Naive thymus-derived CD8-positive, alpha-beta T cell (primary cell): Measurements from ENCODE around the gene BMP7. TPM values are rescaled to one million over a fixed set of nuclear protein-coding genes. Genes with fewer than 3 reads are reported as not detected.

Source experiments
- ATAC-seq, 2 donors: fragments of 150-1000 bp; cut with Tn5 transposase in 1 of 2; sonication (Bioruptor Pico), chemical (Tn5 transposase) in 1 of 2; 1 replicate in 1 of 2; 2 replicates in 1 of 2; pipeline ENCODE4 v1.10.0; 2021; ENCODE audit warnings: mild to moderate bottlenecking in 2 of 2, moderate library complexity in 2 of 2
- POLR2A ChIA-PET: fragments of 350-600 bp; sonication (Branson Sonifier 250); formaldehyde crosslinking; loops from one replicate; lab custom pipeline; 2021; ENCODE audit warnings: antibody characterized with exemption; lab: Charles Lee
- DNase-seq, 10 donors: peaks; one replicate each; pipeline versions ENCODE4 v3.0.0 to v3.0.0-alpha.2; 2020 to 2022
- H3K27ac Mint-ChIP-seq, 10 donors: one replicate each; pipeline ENCODE4 v1.8.0; 2020 to 2022; ENCODE audit warnings: mild to moderate bottlenecking in 10 of 10, mixed read lengths in 10 of 10, moderate library complexity in 4 of 10, inconsistent platforms in 1 of 10
- H3K27me3 Mint-ChIP-seq, 5 donors: one replicate each; pipeline ENCODE4 v1.8.0; 2021 to 2022; ENCODE audit warnings: mixed read lengths in 5 of 5
- H3K36me3 Mint-ChIP-seq, 3 donors: one replicate each; pipeline ENCODE4 v1.8.0; 2020 to 2022; ENCODE audit warnings: mixed read lengths in 3 of 3, mild to moderate bottlenecking in 2 of 3, inconsistent platforms in 1 of 3
- H3K4me1 Mint-ChIP-seq, 4 donors: one replicate each; pipeline ENCODE4 v1.8.0; 2021 to 2022; ENCODE audit warnings: mixed read lengths in 4 of 4
- H3K4me3 Mint-ChIP-seq, 10 donors: one replicate each; pipeline ENCODE4 v1.8.0; 2020 to 2022; ENCODE audit warnings: mild to moderate bottlenecking in 10 of 10, mixed read lengths in 10 of 10, moderate library complexity in 6 of 10, inconsistent platforms in 1 of 10
- H3K9me3 Mint-ChIP-seq, 9 donors: one replicate each; pipeline ENCODE4 v1.8.0; 2020 to 2022; ENCODE audit warnings: mixed read lengths in 9 of 9, mild to moderate bottlenecking in 3 of 9, inconsistent platforms in 1 of 9, moderate library complexity in 1 of 9
- polyA plus RNA-seq, 3 donors: library from polyadenylated mRNA; unstranded; fragments of 300-500 nt; fragmentation: Illumina TruSeq; gene quantifications; one replicate each; pipeline ENCODE4 v1.2.3, GENCODE V29; 2021
- total RNA-seq, 8 experiments: library from RNA in 2 of 8; stranded (reverse) in 2 of 8; gene quantifications; one replicate each; pipeline ENCODE4 v1.2.3 and lab custom pipeline; 2021 to 2026

BMP7 gene
- total and polyA plus RNA-seq, 5 experiments from 2014 or later = not detected

DNA sequence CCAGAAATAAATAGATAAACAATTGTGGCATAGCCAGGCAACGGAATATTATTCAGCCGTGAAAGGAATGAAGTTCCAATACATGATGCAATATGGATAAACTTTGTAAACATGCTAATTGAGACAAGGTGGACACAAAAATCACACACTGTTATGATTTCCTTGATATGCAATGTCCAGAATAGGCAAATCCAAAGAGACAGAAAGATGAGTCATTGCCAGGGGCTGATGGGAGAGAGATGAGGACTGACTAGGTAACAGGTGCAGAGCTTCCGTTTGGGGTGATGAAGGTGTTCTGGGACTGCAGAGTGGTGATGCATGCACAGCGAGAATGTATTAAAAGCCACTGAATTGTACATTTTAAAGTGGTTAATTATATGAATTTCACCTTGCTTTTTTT, 32.0 kb upstream of the BMP7 start:
- peak overlapping the region in 1 of 10 donors; percentile 2 for H3K27ac Mint-ChIP-seq
- POLR2A ChIA-PET = no interaction called here
- no peak overlapping the region for H3K4me3 Mint-ChIP-seq
- H3K4me1 Mint-ChIP-seq = no peaks in the 10 kb centered on the region
- H3K27me3 Mint-ChIP-seq = peaks cover 0 to 33% (median 10%) of the 10 kb centered on the region in 5 donors
- ATAC-seq (no peak), DNase-seq (no peak)
- H3K36me3 Mint-ChIP-seq = no peaks in the 10 kb centered on the region
- H3K9me3 Mint-ChIP-seq = no peaks in the 10 kb centered on the region

DNA sequence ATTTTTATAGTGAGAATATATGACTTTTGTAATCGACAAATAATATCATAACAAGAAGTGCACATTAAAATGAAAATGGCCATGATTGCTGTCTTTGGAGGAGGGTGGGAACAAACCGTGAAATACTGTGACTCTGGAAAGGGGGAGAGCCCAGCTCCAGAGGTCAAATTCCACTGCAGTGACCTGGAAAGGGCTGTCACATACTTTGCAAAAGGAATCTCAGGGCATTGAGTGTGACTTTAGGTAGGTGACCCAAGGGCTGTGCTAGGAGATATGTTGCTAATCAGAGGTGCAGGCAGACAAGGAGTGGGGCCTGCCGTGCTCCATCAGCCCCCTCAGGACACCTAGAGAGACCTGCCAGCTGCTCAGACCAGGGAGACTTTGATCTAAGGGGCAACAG, 28.1 kb upstream of the BMP7 start:
- POLR2A ChIA-PET = no interaction called here
- DNase-seq = no peak
- no peak for ATAC-seq
- H3K9me3 Mint-ChIP-seq = no peaks in the 10 kb centered on the region
- H3K27ac Mint-ChIP-seq = no peak overlapping the region
- no peaks in the 10 kb centered on the region for H3K36me3 Mint-ChIP-seq
- no peak overlapping the region for H3K4me3 Mint-ChIP-seq
- H3K27me3 Mint-ChIP-seq = peaks cover 15 to 54% (median 26%) of the 10 kb centered on the region in 5 donors
- H3K4me1 Mint-ChIP-seq = peaks cover 0 to 1% (median 0%) of the 10 kb centered on the region in 4 donors

DNA sequence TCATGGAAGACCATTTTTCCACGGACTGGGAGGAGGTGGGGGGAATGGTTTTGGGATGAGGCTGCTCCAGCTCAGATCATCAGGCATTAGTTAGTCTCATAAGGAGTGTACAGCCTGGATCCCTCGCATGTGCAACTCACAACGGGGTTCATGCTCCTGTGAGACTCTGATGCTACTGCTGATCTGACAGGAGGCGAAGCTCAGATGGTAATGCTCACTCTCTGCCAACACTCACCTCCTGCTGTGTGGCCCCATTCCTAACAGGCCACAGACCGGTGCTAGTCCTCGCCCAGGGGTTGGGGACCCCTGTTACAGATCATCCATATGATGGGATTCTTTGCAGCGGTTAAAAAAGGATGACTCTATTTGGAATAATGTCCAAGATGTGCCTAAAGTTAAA, 27.6 kb upstream of the BMP7 start:
- POLR2A ChIA-PET = no interaction called here
- peaks cover 0 to 1% (median 0%) of the 10 kb centered on the region in 4 donors for H3K4me1 Mint-ChIP-seq
- no peak overlapping the region for H3K27ac Mint-ChIP-seq
- no peaks in the 10 kb centered on the region for H3K36me3 Mint-ChIP-seq
- no peaks in the 10 kb centered on the region for H3K9me3 Mint-ChIP-seq
- ATAC-seq (no peak), DNase-seq (no peak)
- H3K4me3 Mint-ChIP-seq = no peak overlapping the region
- H3K27me3 Mint-ChIP-seq = peaks cover 15 to 56% (median 26%) of the 10 kb centered on the region in 5 donors

DNA sequence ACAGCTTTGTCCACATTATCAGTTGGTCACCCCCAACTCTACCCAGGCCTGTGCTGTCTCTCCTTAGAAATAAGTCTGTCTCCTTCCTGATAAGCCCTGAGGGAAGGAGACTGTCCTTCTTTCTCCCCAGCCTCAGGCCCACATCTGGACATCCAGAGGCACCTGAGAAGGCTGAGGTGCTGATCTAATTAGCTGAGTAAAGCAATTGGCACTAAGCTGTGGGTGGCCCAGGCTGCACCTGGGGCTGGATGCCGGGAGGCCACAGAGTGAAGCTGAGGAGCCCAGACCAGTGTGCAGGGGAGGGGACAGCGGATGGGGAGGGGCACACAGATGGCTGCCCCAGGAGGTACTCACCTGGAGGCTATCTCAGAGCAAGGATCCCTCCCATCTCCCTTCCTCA, 26.2 kb upstream of the BMP7 start:
- no peak for DNase-seq
- H3K4me1 Mint-ChIP-seq = peaks cover 0 to 2% (median under 1%) of the 10 kb centered on the region in 4 donors
- H3K4me3 Mint-ChIP-seq = no peak overlapping the region
- H3K27me3 Mint-ChIP-seq = peaks cover 21 to 57% (median 35%) of the 10 kb centered on the region in 5 donors
- H3K9me3 Mint-ChIP-seq = no peaks in the 10 kb centered on the region
- no peak for ATAC-seq
- H3K36me3 Mint-ChIP-seq = no peaks in the 10 kb centered on the region
- POLR2A ChIA-PET = no interaction called here
- H3K27ac Mint-ChIP-seq = no peak overlapping the region

DNA sequence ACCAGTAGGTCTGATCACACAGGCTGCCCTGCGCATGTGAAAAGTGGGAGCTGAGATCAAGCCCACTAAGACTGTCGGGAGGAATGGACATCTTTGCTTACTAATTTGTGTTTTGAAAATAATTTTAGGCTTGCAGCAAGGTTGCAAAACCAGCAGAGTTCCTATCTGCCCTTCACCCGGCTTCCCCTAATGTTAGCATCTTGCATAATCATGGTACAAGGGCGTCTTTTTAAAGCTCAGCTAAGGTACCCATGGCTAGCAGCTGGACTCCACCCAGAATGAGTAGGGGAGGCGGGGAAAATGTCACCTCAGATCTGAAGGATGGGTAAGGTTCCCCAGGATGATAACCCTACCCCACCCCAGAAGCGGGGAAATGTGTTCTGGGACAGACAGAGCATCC, 25.3 kb upstream of the BMP7 start:
- Mint-ChIP-seq H3K27ac (no peak overlapping the region), H3K36me3 (no peaks in the 10 kb centered on the region), H3K9me3 (no peaks in the 10 kb centered on the region), H3K27me3 (peaks cover 27 to 66% (median 43%) of the 10 kb centered on the region in 5 donors), H3K4me3 (no peak overlapping the region), H3K4me1 (peaks cover 0 to 2% (median under 1%) of the 10 kb centered on the region in 4 donors)
- no peak for ATAC-seq
- POLR2A ChIA-PET = no interaction called here
- no peak for DNase-seq

DNA sequence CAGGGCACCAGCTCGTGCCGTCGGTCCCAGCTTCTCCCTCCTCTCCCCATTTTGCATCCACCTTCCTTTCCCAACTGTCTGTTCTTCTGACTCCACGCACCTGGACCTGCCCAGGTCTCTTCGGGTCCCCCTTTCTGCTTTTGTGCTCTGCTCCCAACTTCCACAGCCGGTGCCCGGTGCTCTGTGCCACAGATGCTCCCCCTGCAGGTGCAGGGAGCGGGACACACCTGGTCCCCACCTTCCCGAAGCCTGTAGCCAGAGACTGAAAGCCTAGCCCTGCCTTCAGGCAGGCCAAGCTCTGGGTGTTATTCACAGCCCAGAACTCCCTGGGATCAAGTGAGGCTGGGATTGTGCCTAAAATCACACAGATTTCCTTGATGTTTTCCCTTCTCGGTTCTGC, 24.6 kb upstream of the BMP7 start:
- H3K27me3 Mint-ChIP-seq = peaks cover 31 to 73% (median 47%) of the 10 kb centered on the region in 5 donors
- H3K4me1 Mint-ChIP-seq = peaks cover 0 to 2% (median under 1%) of the 10 kb centered on the region in 4 donors
- POLR2A ChIA-PET = no interaction called here

DNA sequence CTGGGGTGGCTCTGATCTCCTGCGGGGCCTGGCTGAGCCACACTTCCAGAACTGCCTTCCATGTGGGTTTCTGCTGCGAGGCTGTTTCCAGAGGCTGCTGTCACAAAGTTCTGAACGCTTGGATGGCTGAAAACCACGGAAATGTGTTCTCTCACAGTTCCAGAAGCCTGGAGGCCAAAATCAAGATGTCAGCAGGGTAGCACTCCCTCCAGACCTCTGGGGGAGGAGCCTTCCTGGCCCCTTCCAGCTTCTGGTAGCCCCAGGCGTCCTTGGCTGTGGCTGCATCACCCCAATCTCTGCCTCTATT, 23.7 kb upstream of the BMP7 start:
- H3K4me3 Mint-ChIP-seq = no peak overlapping the region
- H3K36me3 Mint-ChIP-seq = no peaks in the 10 kb centered on the region
- H3K27me3 Mint-ChIP-seq = peaks cover 31 to 76% (median 48%) of the 10 kb centered on the region in 5 donors
- POLR2A ChIA-PET = no interaction called here
- H3K27ac Mint-ChIP-seq = no peak overlapping the region
- H3K9me3 Mint-ChIP-seq = no peaks in the 10 kb centered on the region
- DNase-seq = no peak
- ATAC-seq = no peak
- peaks cover 0 to 2% (median under 1%) of the 10 kb centered on the region in 4 donors for H3K4me1 Mint-ChIP-seq

More for the DNA sequence above, 24.6 kb upstream of the BMP7 start:
- H3K27ac Mint-ChIP-seq = no peak overlapping the region
- no peak for ATAC-seq
- no peaks in the 10 kb centered on the region for H3K9me3 Mint-ChIP-seq
- no peaks in the 10 kb centered on the region for H3K36me3 Mint-ChIP-seq
- DNase-seq = no peak
- H3K4me3 Mint-ChIP-seq = no peak overlapping the region

DNA sequence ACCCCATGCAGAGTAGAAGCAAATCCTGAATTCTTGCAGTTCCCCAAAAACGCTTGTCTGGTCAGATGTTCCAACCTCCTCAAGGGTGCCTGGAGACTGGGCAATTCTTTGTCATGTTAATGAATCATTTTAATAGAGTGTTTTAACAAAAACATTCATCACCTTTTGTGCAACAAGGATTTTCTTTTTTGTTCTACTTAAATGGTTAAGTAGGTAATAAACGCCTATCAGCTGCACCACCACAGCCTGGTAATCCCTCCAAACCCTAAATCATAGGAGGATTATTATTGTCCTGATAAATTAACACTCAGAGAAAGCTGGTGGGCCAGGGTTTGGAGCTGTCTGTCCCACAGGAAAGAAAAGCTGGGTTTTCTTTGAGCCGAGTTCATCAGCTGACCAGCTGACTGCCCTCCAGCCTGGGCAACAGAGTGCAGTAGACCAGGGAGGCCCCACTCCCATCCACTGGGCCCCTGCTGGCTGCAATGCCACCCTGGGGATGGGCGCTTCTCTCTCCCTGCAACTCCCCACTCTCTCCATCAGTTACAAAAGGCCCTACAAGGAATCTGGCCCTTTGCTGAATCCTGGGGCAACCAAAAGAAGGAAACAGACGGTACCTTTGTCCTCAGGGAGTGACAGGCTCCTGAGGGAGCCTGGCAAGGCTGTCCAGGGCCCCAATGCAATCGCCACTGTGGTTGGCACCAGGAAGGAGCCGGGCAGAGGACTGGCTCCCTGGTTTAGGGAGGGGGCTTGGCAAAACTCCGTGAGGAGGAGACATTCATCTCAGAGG, 23.1 kb upstream of the BMP7 start:
- ATAC-seq = no peak
- Mint-ChIP-seq H3K4me3 (no peak overlapping the region), H3K9me3 (no peaks in the 10 kb centered on the region), H3K27me3 (peaks cover 31 to 76% (median 48%) of the 10 kb centered on the region in 5 donors), H3K27ac (no peak overlapping the region), H3K36me3 (no peaks in the 10 kb centered on the region), H3K4me1 (peaks cover 0 to 2% (median under 1%) of the 10 kb centered on the region in 4 donors)
- POLR2A ChIA-PET = no interaction called here
- DNase-seq = no peak

DNA sequence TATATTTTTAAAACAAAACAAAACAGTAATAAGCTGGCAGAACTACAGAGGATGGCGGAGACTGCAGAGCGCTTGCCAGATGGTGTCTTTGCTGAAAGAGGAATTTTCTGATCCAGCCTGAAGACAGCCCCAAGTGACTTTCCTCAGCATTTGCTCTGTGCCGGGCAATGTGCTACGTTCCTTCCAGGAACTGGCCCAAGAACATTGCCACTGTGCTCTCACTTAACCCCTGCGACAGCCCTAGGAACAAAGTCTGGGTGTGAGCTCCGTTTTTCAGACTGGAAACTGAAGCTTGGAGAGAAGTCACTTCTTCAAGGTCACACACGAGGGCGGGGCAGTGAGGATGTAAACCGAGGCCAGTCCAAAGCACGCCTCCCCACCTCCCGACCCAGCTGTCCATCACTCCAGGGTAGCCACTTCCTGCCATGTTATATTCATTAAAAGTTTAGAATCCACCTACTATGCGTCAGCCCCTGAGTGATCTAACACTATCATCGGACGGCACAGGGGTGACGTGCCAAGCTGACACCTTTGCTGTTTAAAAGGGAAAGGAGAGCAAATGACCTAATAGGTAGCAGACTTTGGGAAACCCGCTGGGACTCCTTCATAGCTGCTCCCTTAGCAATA, 22.3 kb upstream of the BMP7 start:
- DNase-seq (no peak), ATAC-seq (no peak)
- peaks cover 32 to 80% (median 54%) of the 10 kb centered on the region in 5 donors for H3K27me3 Mint-ChIP-seq
- peaks cover 0 to 2% (median under 1%) of the 10 kb centered on the region in 4 donors for H3K4me1 Mint-ChIP-seq
- no peaks in the 10 kb centered on the region for H3K9me3 Mint-ChIP-seq
- no peak overlapping the region for H3K27ac Mint-ChIP-seq
- no peak overlapping the region for H3K4me3 Mint-ChIP-seq
- POLR2A ChIA-PET = no interaction called here
- H3K36me3 Mint-ChIP-seq = no peaks in the 10 kb centered on the region

DNA sequence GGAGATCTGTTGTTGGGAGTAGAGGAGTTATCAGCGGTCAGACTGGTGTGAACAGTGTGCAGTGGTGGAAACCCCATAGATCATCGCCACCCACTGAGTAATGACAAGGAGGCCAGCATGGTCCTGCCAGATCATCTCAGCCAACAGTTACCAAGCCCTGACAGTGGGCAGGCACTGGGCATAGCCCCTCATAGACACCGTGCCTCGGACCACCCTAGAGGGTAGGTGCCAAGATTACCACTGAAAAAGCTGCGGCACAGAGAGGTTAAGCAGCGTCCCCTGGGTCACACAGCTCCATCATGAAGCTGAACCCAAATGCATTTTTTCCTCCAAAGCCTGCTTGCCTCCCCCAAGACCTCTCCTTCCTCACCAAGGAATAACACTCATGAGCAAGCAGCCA, 21.5 kb upstream of the BMP7 start:
- Mint-ChIP-seq H3K4me3 (no peak overlapping the region), H3K36me3 (no peaks in the 10 kb centered on the region), H3K9me3 (no peaks in the 10 kb centered on the region), H3K27me3 (peaks cover 30 to 80% (median 55%) of the 10 kb centered on the region in 5 donors), H3K4me1 (peaks cover 0 to 2% (median under 1%) of the 10 kb centered on the region in 4 donors), H3K27ac (no peak overlapping the region)
- ATAC-seq (no peak), DNase-seq (no peak)
- POLR2A ChIA-PET = no interaction called here

DNA sequence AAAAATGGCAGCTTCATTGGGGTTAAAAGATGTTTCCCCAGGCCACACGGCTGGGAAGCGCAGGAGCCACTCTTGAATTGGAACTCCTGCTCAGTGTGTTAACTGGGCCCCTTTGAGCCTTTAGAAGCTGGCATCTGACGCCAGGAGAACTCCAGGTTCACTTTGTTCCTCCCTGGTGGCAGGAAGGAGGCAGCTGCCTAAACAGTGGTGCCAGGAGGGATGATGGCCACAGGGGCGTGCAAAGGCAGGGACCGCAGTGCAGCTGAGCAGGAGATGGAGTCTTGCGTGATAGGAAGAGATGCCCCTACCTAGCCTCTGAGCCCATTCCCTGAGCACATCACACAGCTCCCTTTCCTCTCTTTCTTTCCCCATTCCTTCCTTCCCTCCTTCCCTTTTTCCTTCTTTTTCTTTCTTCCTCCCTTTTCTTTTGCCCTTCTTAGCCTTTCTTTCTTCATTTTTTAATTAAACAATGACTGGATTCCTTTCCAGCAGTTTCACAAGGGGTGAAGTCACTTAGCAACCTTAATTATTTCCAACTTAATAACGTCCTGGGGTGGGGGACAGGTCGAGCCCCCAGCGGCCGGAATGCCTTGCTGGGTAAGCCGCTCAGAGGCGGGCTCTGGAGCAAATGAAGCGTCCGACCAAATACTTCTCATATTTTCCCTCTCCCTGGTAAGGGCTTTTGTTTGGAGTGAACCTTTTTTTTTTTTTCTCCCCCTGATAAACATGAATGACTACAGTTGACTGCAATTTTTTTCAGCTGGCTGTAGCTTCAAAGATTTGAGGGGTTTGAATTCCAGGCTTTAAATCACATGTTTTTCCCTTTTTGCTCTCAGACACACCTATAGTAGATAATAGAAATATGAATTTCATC, 20.8 kb upstream of the BMP7 start:
- Mint-ChIP-seq H3K27ac (no peak overlapping the region), H3K4me3 (no peak overlapping the region), H3K9me3 (no peaks in the 10 kb centered on the region), H3K4me1 (peaks cover 0 to 2% (median under 1%) of the 10 kb centered on the region in 4 donors), H3K36me3 (no peaks in the 10 kb centered on the region), H3K27me3 (peaks cover 32 to 80% (median 59%) of the 10 kb centered on the region in 5 donors)
- POLR2A ChIA-PET = no interaction called here
- DNase-seq (no peak), ATAC-seq (no peak)

DNA sequence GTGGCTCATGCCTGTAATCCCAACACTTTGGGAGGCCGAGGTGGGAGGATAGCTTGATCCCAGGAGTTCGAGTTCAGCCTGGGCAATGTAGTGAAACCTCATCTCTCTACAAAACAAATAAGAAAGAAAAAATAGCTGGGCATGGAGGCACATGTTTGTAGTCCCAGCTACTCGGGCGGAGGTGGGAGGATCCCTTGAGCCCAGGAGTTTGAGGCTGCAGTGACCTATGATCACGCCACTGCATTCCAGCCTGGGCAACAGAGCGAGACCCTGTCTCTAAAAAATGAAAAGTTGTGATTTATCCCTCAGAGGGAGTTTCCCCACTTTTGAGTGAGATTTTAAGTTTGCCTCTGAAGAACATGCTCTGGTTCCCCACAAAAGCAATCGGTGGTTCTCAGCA, 17.4 kb upstream of the BMP7 start:
- H3K9me3 Mint-ChIP-seq = no peaks in the 10 kb centered on the region
- no peaks in the 10 kb centered on the region for H3K36me3 Mint-ChIP-seq
- peaks cover 0 to under 1% (median 0%) of the 10 kb centered on the region in 4 donors for H3K4me1 Mint-ChIP-seq
- DNase-seq (no peak), ATAC-seq (no peak)
- H3K27ac Mint-ChIP-seq = peak overlapping the region in 1 of 10 donors; percentile 24
- H3K27me3 Mint-ChIP-seq = peaks cover 27 to 73% (median 45%) of the 10 kb centered on the region in 5 donors
- POLR2A ChIA-PET = no interaction called here
- no peak overlapping the region for H3K4me3 Mint-ChIP-seq
